Measurements from ENCODE around the gene ENTPD6.
"Not testable (repeated sequence)": the region's sequence is repeated elsewhere in the genome, so short reads cannot be mapped to it uniquely, and the experiment has no call there.

The ENTPD6 gene

DNA sequence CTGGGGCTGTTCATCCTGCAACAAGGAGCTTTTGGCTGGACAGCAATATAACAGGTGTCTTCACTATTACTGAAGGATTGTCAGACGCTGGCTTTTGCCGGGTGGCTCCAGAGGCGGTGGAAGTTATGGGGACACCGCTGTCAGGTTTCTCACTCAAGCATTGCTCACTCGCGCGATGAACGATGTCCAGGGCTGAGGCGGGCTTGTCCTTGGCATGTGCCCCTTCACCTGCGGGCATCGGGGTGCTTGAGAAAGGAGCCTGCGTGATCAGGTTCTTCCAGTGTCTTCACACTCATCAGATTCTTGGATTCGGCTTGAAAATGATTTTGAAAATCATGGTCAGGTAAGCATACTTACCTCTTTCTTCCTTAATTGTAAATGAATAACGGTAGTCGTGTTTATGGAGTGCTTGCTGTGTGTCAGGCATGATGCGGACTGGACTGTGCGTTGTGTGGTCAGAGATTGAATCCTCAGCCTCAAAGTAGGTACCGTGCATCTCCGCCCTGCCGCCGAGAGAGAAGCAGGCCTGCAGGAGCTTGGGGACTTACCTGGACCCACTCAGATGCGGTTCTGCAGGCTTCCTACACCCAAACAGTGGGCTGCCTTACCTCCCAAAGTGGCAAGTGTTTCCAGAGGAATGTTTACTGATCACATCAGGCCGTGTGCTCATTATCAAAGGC is 34.1 kb downstream of the ENTPD6 start:
- DNase-seq: no peak

GRCh38 chr20:25230166-25230831 is 34.8 kb downstream of the ENTPD6 start:
- Histone ChIP-seq H3K4me3 (ENCODE audit: low read depth, low read length) (no peak overlapping the region), H3K9me3 (ENCODE audit: severe bottlenecking) (no peaks in the 10 kb centered on the region), H3K36me3 (peaks cover 4% of the 10 kb centered on the region; the same call in 1 of the 2 replicates), H3K27ac (no peak overlapping the region), H3K27me3 (ENCODE audit: insufficient read depth, low read depth, severe bottlenecking) (no peaks in the 10 kb centered on the region)
- DNase-seq: no peak
- TF ChIP-seq CTCF (IDR thresholded peaks at IDR 0.05; ENCODE audit: low read depth, low read length): no peak

More for the DNA sequence above, 34.1 kb downstream of the ENTPD6 start:
- Histone ChIP-seq H3K36me3 (peaks cover 4% of the 10 kb centered on the region), H3K4me3 (ENCODE audit: low read depth, low read length) (no peak overlapping the region), H3K27ac (no peak overlapping the region), H3K9me3 (ENCODE audit: severe bottlenecking) (no peaks in the 10 kb centered on the region), H3K27me3 (ENCODE audit: insufficient read depth, low read depth, severe bottlenecking) (no peaks in the 10 kb centered on the region)
- no peak for TF ChIP-seq CTCF (IDR thresholded peaks at IDR 0.05; ENCODE audit: low read depth, low read length)

GRCh38 chr20:25233016-25233772 is 37.7 kb downstream of the ENTPD6 start:
- Histone ChIP-seq H3K36me3 (no peaks in the 10 kb centered on the region), H3K27ac (peak overlapping the region; percentile 77), H3K4me3 (ENCODE audit: low read depth, low read length) (no peak overlapping the region), H3K9me3 (ENCODE audit: severe bottlenecking) (no peaks in the 10 kb centered on the region), H3K27me3 (ENCODE audit: insufficient read depth, low read depth, severe bottlenecking) (no peaks in the 10 kb centered on the region)
- no peak for TF ChIP-seq CTCF (IDR thresholded peaks at IDR 0.05; ENCODE audit: low read depth, low read length)
- DNase-seq: no peak

- DNase-seq: peak; percentile 67
- not testable (repeated sequence) for H3K4me3 ChIP-seq (ENCODE audit: low read depth, low read length); H3K36me3 ChIP-seq; H3K27me3 ChIP-seq (ENCODE audit: insufficient read depth, low read depth, severe bottlenecking); H3K9me3 ChIP-seq (ENCODE audit: severe bottlenecking)
- peak overlapping the region; percentile 77 for H3K27ac ChIP-seq
Measured at GRCh38 chr20:25234009-25234849, 38.7 kb downstream of the ENTPD6 start.

DNA sequence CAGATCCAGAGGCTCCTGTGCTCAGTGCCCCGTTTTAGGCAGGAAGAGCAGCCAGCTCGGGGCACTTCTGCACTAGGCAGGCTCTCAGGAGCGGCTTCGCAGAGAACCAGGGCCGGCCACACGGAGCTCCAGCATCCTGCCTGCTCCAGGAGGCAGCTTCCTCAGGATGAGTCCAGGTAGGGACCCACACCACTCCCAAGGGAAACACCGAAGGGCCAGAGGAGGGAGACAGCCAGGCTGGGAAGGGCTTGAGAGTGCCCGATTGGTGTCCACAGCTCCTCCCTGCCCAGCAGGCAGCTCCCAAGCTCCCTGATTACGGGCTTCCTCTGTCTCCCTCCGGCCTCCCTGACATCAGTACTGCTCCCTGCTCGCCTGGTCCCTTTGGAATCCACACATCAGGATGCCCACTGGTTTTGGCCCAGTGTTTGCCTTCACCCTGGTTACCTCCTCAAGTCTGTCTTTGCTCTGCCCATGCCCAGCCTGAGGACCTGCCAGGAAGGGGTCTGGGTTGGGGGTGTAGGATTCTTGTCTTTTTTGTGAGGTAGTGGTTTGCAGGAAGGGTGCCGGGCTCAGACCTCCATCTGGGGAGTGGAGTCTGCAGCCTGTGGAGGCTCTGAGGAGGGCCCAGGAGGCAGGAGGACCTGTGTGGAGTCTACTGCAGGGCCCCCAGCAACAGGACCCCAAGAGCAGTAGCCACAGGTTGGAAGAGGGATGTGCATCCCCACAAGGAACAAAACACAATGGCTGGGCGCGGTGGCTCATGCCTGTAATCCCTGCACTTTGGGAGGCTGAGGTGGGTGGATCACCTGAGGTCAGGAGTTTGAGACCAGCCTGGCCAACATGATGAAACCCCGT is 41.2 kb downstream of the ENTPD6 start:
- Histone ChIP-seq H3K36me3 (no peaks in the 10 kb centered on the region), H3K9me3 (ENCODE audit: severe bottlenecking) (no peaks in the 10 kb centered on the region), H3K27ac (no peak overlapping the region; the same call in 1 of the 2 replicates), H3K27me3 (ENCODE audit: insufficient read depth, low read depth, severe bottlenecking) (no peaks in the 10 kb centered on the region), H3K4me3 (ENCODE audit: low read depth, low read length) (no peak overlapping the region)
- no peak for TF ChIP-seq CTCF (IDR thresholded peaks at IDR 0.05; ENCODE audit: low read depth, low read length)
- no peak for DNase-seq

All from WERI-Rb-1 (cell line).